GM23338 (cell line): Measurements from ENCODE around the gene ZFP90. TPM values are rescaled to one million over a fixed set of nuclear protein-coding genes. Genes with fewer than 3 reads are reported as not detected.

ENCODE experiments used
- ATAC-seq: fragments of 200-7000 bp; cut with Tn5 transposase; 3 replicates; pipeline ENCODE4 v1.9.1; 2020
- DNase-seq: peaks from one replicate; pipeline ENCODE4 v3.0.0-alpha.2; 2015; ENCODE audit warnings: low spot score
- H2AFZ ChIP-seq: fragments of 200-600 bp; sonication (generic); 2 replicates; pipeline ENCODE4 v1.8.0; 2016; ENCODE audit warnings: antibody characterized with exemption, mild to moderate bottlenecking, moderate library complexity
- H3F3A ChIP-seq: fragments of 200-600 bp; sonication (generic); replicated peaks from 2 replicates; pipeline ENCODE4 v1.8.0; 2017; ENCODE audit warnings: antibody characterized with exemption, mixed run types, low read depth
- H3K27ac ChIP-seq: fragments of 200-600 bp; sonication (generic); 2 replicates; pipeline ENCODE4 v1.6.1; 2016; ENCODE audit warnings: low read depth
- H3K27me3 ChIP-seq: fragments of 200-600 bp; sonication (generic); 2 replicates; pipeline ENCODE4 v1.8.0; 2016; ENCODE audit warnings: mild to moderate bottlenecking, mixed run types, moderate library complexity; ENCODE audit not compliant: insufficient read depth
- H3K36me3 ChIP-seq: fragments of 200-600 bp; sonication (generic); 2 replicates; pipeline ENCODE4 v1.8.0; 2016; ENCODE audit warnings: mild to moderate bottlenecking; ENCODE audit not compliant: insufficient read depth
- H3K4me1 ChIP-seq: fragments of 200-600 bp; sonication (generic); 2 replicates; pipeline ENCODE4 v1.8.0; 2016; ENCODE audit warnings: mild to moderate bottlenecking, moderate library complexity; ENCODE audit not compliant: insufficient read depth
- H3K4me2 ChIP-seq: fragments of 200-600 bp; sonication (generic); 2 replicates; pipeline ENCODE4 v1.7.1; 2017; ENCODE audit warnings: mixed run types
- H3K4me3 ChIP-seq: fragments of 200-600 bp; sonication (generic); 2 replicates; pipeline ENCODE4 v1.6.1; 2016; ENCODE audit warnings: mixed run types
- H3K79me2 ChIP-seq: fragments of 200-600 bp; sonication (generic); replicated peaks from 2 replicates; pipeline ENCODE4 v1.8.0; 2017; ENCODE audit warnings: mild to moderate bottlenecking; ENCODE audit not compliant: insufficient read depth
- H3K9me2 ChIP-seq: fragments of 200-600 bp; sonication (generic); 2 replicates; pipeline ENCODE4 v1.8.0; 2017; ENCODE audit not compliant: insufficient read depth
- H4K20me1 ChIP-seq: fragments of 200-600 bp; sonication (generic); replicated peaks from 2 replicates; pipeline ENCODE4 v1.8.0; 2017; ENCODE audit warnings: mild to moderate bottlenecking; ENCODE audit not compliant: insufficient read depth
- H3K27ac Mint-ChIP-seq: 2 replicates; pipeline ENCODE4 v1.8.0; 2020; ENCODE audit warnings: inconsistent platforms, mild to moderate bottlenecking, moderate library complexity, mixed read lengths
- H3K27me3 Mint-ChIP-seq: 3 replicates; pipeline ENCODE4 v1.8.0; 2022; ENCODE audit warnings: low read depth, mild to moderate bottlenecking, moderate library complexity, mixed read lengths, inconsistent platforms; ENCODE audit not compliant: insufficient read depth, poor library complexity
- H3K36me3 Mint-ChIP-seq: 3 replicates; pipeline ENCODE4 v1.8.0; 2021; ENCODE audit warnings: low read depth, mild to moderate bottlenecking, inconsistent platforms, moderate library complexity, mixed read lengths
- H3K4me1 Mint-ChIP-seq: 3 replicates; pipeline ENCODE4 v1.8.0; 2020; ENCODE audit warnings: mild to moderate bottlenecking, inconsistent platforms, mixed read lengths
- H3K4me3 Mint-ChIP-seq: 3 replicates; pipeline ENCODE4 v1.8.0; 2021; ENCODE audit warnings: moderate library complexity, mild to moderate bottlenecking, inconsistent platforms, mixed read lengths
- H3K9me3 Mint-ChIP-seq: 3 replicates; pipeline ENCODE4 v1.8.0; 2020; ENCODE audit warnings: moderate library complexity, mild to moderate bottlenecking, inconsistent platforms, mixed read lengths
- EZH2 ChIP-seq: fragments of 200-600 bp; sonication (generic); IDR thresholded peaks from one replicate; pipeline ENCODE4 v1.8.0; 2017; ENCODE audit warnings: antibody characterized with exemption, mild to moderate bottlenecking, low read depth; ENCODE audit not compliant: unreplicated experiment
- JUNB ChIP-seq: IDR thresholded peaks from one replicate; pipeline ENCODE4 v1.6.1; 2016; ENCODE audit warnings: antibody characterized with exemption; ENCODE audit not compliant: unreplicated experiment
- NANOG ChIP-seq: IDR thresholded peaks from 2 replicates; pipeline ENCODE4 v1.6.1; 2016; ENCODE audit warnings: antibody characterized with exemption, borderline replicate concordance
- POLR2AphosphoS5 ChIP-seq: IDR thresholded peaks from 2 replicates; pipeline ENCODE4 v1.6.1; 2016; ENCODE audit warnings: antibody characterized with exemption, low read depth
- STAT1 ChIP-seq: IDR thresholded peaks from one replicate; pipeline ENCODE4 v1.6.1; 2016; ENCODE audit warnings: antibody characterized with exemption; ENCODE audit not compliant: unreplicated experiment
- ZNF114 ChIP-seq: fragments of 250-450 bp; sonication (Bioruptor Pico); IDR thresholded peaks from 2 replicates; pipeline ENCODE4 v1.5.0; 2020; ENCODE audit warnings: mild to moderate bottlenecking, moderate library complexity
- polyA plus RNA-seq: library from polyadenylated mRNA; unstranded; fragments of >200 nt; fragmentation: Nextera tagmentation; extraction: Ambion mirVana; gene quantifications from 2 replicates; pipeline ENCODE4 v1.2.1, GENCODE V29; 2016
- total RNA-seq: library from RNA; depleted of rRNA; stranded (reverse); fragments of >200 nt; shearing (Covaris generic); gene quantifications from 2 replicates; pipeline ENCODE4 v1.2.3, GENCODE V29; 2014
- TF ChIP-seq, protein P1 (sequence below), 2 experiments: fragments of 200-600 bp in 1 of 2; sonication (generic) in 1 of 2; conservative IDR thresholded peaks; 2 replicates each; pipeline versions ENCODE4 v1.5.1 to v1.6.1; 2016 to 2017; ENCODE audit warnings: antibody characterized with exemption in 2 of 2, low read depth in 2 of 2, mild to moderate bottlenecking in 2 of 2, moderate library complexity in 1 of 2
- TF ChIP-seq, protein P2 (sequence below): IDR thresholded peaks from 2 replicates; pipeline ENCODE4 v1.6.1; 2016; ENCODE audit warnings: antibody characterized with exemption
- TF ChIP-seq, protein P3 (sequence below): fragments of 250-450 bp; sonication (Bioruptor Pico); IDR thresholded peaks from 2 replicates; pipeline ENCODE4 v1.5.0; 2020; ENCODE audit warnings: mild to moderate bottlenecking, moderate library complexity

Gene ZFP90
- total and polyA plus RNA-seq, 2 experiments from 2014 or later = 12.8 to 14.6 TPM

DNA sequence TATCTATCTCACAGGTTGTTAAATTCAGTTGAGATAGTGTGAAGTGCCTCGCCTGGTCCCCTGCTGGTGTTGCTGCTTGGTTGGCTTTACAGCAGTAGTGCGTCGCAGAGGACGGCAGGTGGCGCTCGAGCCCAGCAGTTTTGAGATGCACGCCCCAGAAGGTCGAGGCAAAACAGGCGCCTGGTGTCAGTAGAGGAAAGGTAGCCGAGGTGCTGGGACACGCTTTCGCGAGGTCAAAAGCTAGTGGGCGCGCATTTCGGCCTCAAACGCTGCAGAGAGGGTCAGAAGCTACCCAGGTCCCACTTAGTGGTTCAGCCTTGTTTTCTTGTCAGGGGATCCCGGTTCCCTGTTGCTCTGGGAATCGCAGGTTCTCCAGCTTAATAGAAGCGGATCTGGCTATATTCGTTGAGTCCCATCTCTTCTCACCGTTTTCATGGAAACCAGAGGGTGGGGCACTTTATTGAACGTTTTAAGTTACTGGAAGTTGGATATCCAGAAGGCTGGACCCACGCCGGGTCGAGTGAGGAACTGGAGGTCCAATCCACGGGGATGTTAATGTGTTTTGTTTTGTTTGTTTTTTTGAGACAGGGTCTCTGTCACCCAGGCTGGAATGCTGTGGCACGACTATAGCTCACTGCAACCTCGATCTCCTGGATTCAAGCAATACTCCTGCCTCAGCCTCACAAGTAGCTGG is 10.3 kb upstream of the ZFP90 start:
- Mint-ChIP-seq H3K27ac (no peak overlapping the region), H3K4me1 (peaks cover 13% of the 10 kb centered on the region), H3K9me3 (peaks cover 25% of the 10 kb centered on the region), H3K4me3 (peak overlapping the region; percentile 54), H3K27me3 (peaks cover 33% of the 10 kb centered on the region), H3K36me3 (peaks cover 23% of the 10 kb centered on the region)
- Histone ChIP-seq H3K4me3 (peak overlapping the region; percentile 70; the same call in 1 of the 2 replicates), H3K36me3 (no peaks in the 10 kb centered on the region), H4K20me1 (no peaks in the 10 kb centered on the region), H3K27ac (no peak overlapping the region), H2AFZ (peak overlapping the region; percentile 44; the same call in 1 of the 2 replicates), H3K4me2 (peak overlapping the region; percentile 78), H3F3A (0 out of 2 replicates have a peak, but pooled peaks cover 2% of the 10 kb centered on the region), H3K27me3 (peaks cover 23% of the 10 kb centered on the region), H3K9me2 (no peaks in the 10 kb centered on the region), H3K79me2 (no peaks in the 10 kb centered on the region), H3K4me1 (peaks cover 17% of the 10 kb centered on the region)
- TF ChIP-seq, protein P1, sequence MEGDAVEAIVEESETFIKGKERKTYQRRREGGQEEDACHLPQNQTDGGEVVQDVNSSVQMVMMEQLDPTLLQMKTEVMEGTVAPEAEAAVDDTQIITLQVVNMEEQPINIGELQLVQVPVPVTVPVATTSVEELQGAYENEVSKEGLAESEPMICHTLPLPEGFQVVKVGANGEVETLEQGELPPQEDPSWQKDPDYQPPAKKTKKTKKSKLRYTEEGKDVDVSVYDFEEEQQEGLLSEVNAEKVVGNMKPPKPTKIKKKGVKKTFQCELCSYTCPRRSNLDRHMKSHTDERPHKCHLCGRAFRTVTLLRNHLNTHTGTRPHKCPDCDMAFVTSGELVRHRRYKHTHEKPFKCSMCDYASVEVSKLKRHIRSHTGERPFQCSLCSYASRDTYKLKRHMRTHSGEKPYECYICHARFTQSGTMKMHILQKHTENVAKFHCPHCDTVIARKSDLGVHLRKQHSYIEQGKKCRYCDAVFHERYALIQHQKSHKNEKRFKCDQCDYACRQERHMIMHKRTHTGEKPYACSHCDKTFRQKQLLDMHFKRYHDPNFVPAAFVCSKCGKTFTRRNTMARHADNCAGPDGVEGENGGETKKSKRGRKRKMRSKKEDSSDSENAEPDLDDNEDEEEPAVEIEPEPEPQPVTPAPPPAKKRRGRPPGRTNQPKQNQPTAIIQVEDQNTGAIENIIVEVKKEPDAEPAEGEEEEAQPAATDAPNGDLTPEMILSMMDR (conservative IDR thresholded peaks at IDR 0.05; ENCODE audit: low read depth in 2 of 2) = peak; percentile 75 to 99
- TF ChIP-seq, protein P2, sequence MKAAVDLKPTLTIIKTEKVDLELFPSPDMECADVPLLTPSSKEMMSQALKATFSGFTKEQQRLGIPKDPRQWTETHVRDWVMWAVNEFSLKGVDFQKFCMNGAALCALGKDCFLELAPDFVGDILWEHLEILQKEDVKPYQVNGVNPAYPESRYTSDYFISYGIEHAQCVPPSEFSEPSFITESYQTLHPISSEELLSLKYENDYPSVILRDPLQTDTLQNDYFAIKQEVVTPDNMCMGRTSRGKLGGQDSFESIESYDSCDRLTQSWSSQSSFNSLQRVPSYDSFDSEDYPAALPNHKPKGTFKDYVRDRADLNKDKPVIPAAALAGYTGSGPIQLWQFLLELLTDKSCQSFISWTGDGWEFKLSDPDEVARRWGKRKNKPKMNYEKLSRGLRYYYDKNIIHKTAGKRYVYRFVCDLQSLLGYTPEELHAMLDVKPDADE = peak; percentile 18; the same call in 1 of the 2 replicates
- no peak for TF ChIP-seq EZH2
- DNase-seq (peak; percentile 93), ATAC-seq (peak; percentile 72)

DNA sequence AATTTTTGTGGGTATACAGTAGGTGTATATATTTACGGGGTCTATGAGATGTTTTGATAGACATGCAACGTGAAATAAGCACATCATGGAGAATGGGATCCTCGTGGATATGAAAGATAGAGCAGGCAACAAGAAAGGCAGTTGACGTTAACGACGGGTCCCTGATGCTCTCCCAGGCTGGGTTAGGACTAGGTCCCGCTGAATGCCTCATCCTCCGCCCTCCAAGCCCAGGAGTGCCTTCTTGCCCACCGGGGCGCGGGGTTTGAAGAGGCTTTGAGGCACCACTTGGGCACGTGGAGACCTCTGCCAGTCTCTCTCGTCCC is 9.5 kb upstream of the ZFP90 start:
- H3K36me3 Mint-ChIP-seq = peaks cover 27% of the 10 kb centered on the region
- H4K20me1 ChIP-seq = no peaks in the 10 kb centered on the region
- 0 out of 2 replicates have a peak, but pooled peaks cover 2% of the 10 kb centered on the region for H3F3A ChIP-seq
- no peak overlapping the region for H3K27ac Mint-ChIP-seq
- H3K27me3 ChIP-seq = peaks cover 23% of the 10 kb centered on the region
- DNase-seq = no peak
- peaks cover 33% of the 10 kb centered on the region for H3K27me3 Mint-ChIP-seq
- H3K4me1 Mint-ChIP-seq = peaks cover 13% of the 10 kb centered on the region
- no peaks in the 10 kb centered on the region for H3K9me2 ChIP-seq
- H2AFZ ChIP-seq = peak overlapping the region; percentile 99
- H3K36me3 ChIP-seq = no peaks in the 10 kb centered on the region
- peaks cover 28% of the 10 kb centered on the region for H3K9me3 Mint-ChIP-seq
- H3K4me1 ChIP-seq = peaks cover 17% of the 10 kb centered on the region
- H3K27ac ChIP-seq = no peak overlapping the region
- peak overlapping the region; percentile 70 for H3K4me3 ChIP-seq
- H3K79me2 ChIP-seq = no peaks in the 10 kb centered on the region
- ATAC-seq = peak; percentile 36
- peak overlapping the region; percentile 86 for H3K4me3 Mint-ChIP-seq
- peak overlapping the region; percentile 78 for H3K4me2 ChIP-seq
- TF ChIP-seq, protein P3, sequence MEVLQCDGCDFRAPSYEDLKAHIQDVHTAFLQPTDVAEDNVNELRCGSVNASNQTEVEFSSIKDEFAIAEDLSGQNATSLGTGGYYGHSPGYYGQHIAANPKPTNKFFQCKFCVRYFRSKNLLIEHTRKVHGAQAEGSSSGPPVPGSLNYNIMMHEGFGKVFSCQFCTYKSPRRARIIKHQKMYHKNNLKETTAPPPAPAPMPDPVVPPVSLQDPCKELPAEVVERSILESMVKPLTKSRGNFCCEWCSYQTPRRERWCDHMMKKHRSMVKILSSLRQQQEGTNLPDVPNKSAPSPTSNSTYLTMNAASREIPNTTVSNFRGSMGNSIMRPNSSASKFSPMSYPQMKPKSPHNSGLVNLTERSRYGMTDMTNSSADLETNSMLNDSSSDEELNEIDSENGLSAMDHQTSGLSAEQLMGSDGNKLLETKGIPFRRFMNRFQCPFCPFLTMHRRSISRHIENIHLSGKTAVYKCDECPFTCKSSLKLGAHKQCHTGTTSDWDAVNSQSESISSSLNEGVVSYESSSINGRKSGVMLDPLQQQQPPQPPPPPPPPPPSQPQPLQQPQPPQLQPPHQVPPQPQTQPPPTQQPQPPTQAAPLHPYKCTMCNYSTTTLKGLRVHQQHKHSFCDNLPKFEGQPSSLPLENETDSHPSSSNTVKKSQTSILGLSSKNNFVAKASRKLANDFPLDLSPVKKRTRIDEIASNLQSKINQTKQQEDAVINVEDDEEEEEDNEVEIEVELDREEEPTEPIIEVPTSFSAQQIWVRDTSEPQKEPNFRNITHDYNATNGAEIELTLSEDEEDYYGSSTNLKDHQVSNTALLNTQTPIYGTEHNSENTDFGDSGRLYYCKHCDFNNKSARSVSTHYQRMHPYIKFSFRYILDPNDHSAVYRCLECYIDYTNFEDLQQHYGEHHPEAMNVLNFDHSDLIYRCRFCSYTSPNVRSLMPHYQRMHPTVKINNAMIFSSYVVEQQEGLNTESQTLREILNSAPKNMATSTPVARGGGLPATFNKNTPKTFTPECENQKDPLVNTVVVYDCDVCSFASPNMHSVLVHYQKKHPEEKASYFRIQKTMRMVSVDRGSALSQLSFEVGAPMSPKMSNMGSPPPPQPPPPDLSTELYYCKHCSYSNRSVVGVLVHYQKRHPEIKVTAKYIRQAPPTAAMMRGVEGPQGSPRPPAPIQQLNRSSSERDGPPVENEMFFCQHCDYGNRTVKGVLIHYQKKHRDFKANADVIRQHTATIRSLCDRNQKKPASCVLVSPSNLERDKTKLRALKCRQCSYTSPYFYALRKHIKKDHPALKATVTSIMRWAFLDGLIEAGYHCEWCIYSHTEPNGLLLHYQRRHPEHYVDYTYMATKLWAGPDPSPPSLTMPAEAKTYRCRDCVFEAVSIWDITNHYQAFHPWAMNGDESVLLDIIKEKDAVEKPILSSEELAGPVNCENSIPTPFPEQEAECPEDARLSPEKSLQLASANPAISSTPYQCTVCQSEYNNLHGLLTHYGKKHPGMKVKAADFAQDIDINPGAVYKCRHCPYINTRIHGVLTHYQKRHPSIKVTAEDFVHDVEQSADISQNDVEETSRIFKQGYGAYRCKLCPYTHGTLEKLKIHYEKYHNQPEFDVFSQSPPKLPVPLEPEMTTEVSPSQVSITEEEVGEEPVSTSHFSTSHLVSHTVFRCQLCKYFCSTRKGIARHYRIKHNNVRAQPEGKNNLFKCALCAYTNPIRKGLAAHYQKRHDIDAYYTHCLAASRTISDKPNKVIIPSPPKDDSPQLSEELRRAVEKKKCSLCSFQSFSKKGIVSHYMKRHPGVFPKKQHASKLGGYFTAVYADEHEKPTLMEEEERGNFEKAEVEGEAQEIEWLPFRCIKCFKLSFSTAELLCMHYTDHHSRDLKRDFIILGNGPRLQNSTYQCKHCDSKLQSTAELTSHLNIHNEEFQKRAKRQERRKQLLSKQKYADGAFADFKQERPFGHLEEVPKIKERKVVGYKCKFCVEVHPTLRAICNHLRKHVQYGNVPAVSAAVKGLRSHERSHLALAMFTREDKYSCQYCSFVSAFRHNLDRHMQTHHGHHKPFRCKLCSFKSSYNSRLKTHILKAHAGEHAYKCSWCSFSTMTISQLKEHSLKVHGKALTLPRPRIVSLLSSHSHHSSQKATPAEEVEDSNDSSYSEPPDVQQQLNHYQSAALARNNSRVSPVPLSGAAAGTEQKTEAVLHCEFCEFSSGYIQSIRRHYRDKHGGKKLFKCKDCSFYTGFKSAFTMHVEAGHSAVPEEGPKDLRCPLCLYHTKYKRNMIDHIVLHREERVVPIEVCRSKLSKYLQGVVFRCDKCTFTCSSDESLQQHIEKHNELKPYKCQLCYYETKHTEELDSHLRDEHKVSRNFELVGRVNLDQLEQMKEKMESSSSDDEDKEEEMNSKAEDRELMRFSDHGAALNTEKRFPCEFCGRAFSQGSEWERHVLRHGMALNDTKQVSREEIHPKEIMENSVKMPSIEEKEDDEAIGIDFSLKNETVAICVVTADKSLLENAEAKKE = no peak
- TF ChIP-seq POLR2AphosphoS5 (no peak), ZNF114 (no peak), JUNB (no peak), EZH2 (no peak), STAT1 (no peak), NANOG (no peak)
- TF ChIP-seq, protein P1 (conservative IDR thresholded peaks at IDR 0.05; ENCODE audit: low read depth in 2 of 2) = no peak
